Esophagus muscularis mucosa (tissue), 4 donors: ENCODE measurements around the gene PNMT. TPM values are rescaled to one million over a fixed set of nuclear protein-coding genes. Genes with fewer than 3 reads are reported as not detected.
A peak's percentile ranks its signal among the peaks of the same experiment; 100 is the strongest.

Experiments used
- DNase-seq: peaks from one replicate; pipeline ENCODE4 v3.0.0-alpha.2; 2017; ENCODE audit errors: extremely low spot score
- H3K27ac ChIP-seq, 4 donors: fragments of 200-600 bp; sonication (generic); replicated peaks in 1 of 4; 1 replicate in 3 of 4; 2 replicates in 1 of 4; pipeline ENCODE4 v1.5.1; 2016 to 2019; ENCODE audit warnings: mild to moderate bottlenecking in 1 of 4
- H3K27me3 ChIP-seq, 4 donors: fragments of 200-600 bp; sonication (generic); one replicate each; pipeline versions ENCODE4 v1.5.1 to v1.6.0; 2016 to 2019
- H3K36me3 ChIP-seq, 4 donors: fragments of 200-600 bp; sonication (generic); one replicate each; pipeline ENCODE4 v1.5.1; 2016 to 2019
- H3K4me1 ChIP-seq, 4 donors: fragments of 200-600 bp; sonication (generic); one replicate each; pipeline ENCODE4 v1.5.1; 2016 to 2019
- H3K4me3 ChIP-seq, 4 donors: fragments of 200-600 bp; sonication (generic); 1 replicate in 2 of 4; 2 replicates in 2 of 4; pipeline ENCODE4 v1.5.1; 2016 to 2019; ENCODE audit warnings: mild to moderate bottlenecking in 4 of 4, moderate library complexity in 1 of 4
- H3K9me3 ChIP-seq, 4 donors: fragments of 200-600 bp; sonication (generic); 1 replicate in 3 of 4; 2 replicates in 1 of 4; pipeline ENCODE4 v1.5.1; 2016 to 2019
- CTCF ChIP-seq, 3 experiments: fragments of 200-600 bp in 2 of 3; fragments of 450-650 bp in 1 of 3; sonication (generic) in 2 of 3; IDR thresholded peaks; one replicate each; pipeline ENCODE4 v1.5.1; 2017 to 2019; ENCODE audit warnings: antibody characterized with exemption in 3 of 3, mild to moderate bottlenecking in 2 of 3, moderate library complexity in 1 of 3
- EP300 ChIP-seq: sonication (generic); formaldehyde crosslinking; IDR thresholded peaks from one replicate; pipeline ENCODE4 v1.6.1; 2017; ENCODE audit warnings: antibody characterized with exemption
- POLR2A ChIP-seq: fragments of 450-650 bp; IDR thresholded peaks from one replicate; pipeline ENCODE4 v1.6.1; 2017; ENCODE audit warnings: antibody characterized with exemption, moderate library complexity, mild to moderate bottlenecking, low read depth
- POLR2AphosphoS5 ChIP-seq, 2 donors: sonication (generic); formaldehyde crosslinking; IDR thresholded peaks; one replicate each; pipeline ENCODE4 v1.6.1; 2017; ENCODE audit warnings: antibody characterized with exemption in 2 of 2
- WGBS: methylation state at CpG from one replicate; pipeline ENCODE4 v1.1.5; 2018; 5-methylcytosine and 5-hydroxymethylcytosine counted together
- intact Hi-C: fragments of 100-400 bp; cut with DNase I; formaldehyde crosslinking; loops from one replicate; pipeline ENCODE4 v1.15.1; 2023
- total RNA-seq, 4 donors: library from RNA; depleted of rRNA; stranded (reverse); fragments of >200 nt; gene quantifications; one replicate each; pipeline versions ENCODE4 v1.1.0 to v1.2.1, GENCODE V29; 2016

PNMT gene
- total RNA-seq, 4 donors from 2014 or later = 9.4 to 14.3 (median 10.6) TPM

- no peaks in the 10 kb centered on the region for H3K27me3 ChIP-seq
- peak overlapping the region in 1 of 4 donors; percentile 8 for H3K4me3 ChIP-seq
- no peak for DNase-seq
- H3K9me3 ChIP-seq = no peaks in the 10 kb centered on the region
- peaks cover 0 to 38% (median 9%) of the 10 kb centered on the region in 4 donors for H3K36me3 ChIP-seq
- intact Hi-C loops = no loop called here
- H3K27ac ChIP-seq = peak overlapping the region; percentile 33 to 67 (median 59)
- 36% methylated on average over 13 of the region's 13 CpGs for WGBS
- TF ChIP-seq POLR2A = no peak
- no peak for TF ChIP-seq CTCF (IDR thresholded peaks at IDR 0.05)
- no peak for TF ChIP-seq EP300
- H3K4me1 ChIP-seq = peaks cover 32 to 50% (median 38%) of the 10 kb centered on the region in 4 donors
Observed at GRCh38 chr17:39677542-39678339, 9.5 kb downstream of the PNMT start.

GRCh38 chr17:39678340-39679116 lies 10.3 kb downstream of the PNMT start:
- H3K36me3 ChIP-seq = peaks cover 0 to 46% (median 17%) of the 10 kb centered on the region in 4 donors
- WGBS = 85% methylated on average over 11 of the region's 13 CpGs
- H3K4me3 ChIP-seq = no peak overlapping the region
- H3K27me3 ChIP-seq = no peaks in the 10 kb centered on the region
- TF ChIP-seq POLR2A = no peak
- no peak for TF ChIP-seq POLR2AphosphoS5 (IDR thresholded peaks at IDR 0.05)
- no peak for TF ChIP-seq EP300
- no peak for TF ChIP-seq CTCF (IDR thresholded peaks at IDR 0.05)
- intact Hi-C loops = no loop called here
- no peak for DNase-seq
- H3K9me3 ChIP-seq = no peaks in the 10 kb centered on the region
- peak overlapping the region; percentile 33 to 67 (median 59) for H3K27ac ChIP-seq
- peaks cover 32 to 50% (median 38%) of the 10 kb centered on the region in 4 donors for H3K4me1 ChIP-seq

- Histone ChIP-seq H3K9me3 (no peaks in the 10 kb centered on the region), H3K4me3 (no peak overlapping the region), H3K27me3 (no peaks in the 10 kb centered on the region), H3K4me1 (peaks cover 32 to 46% (median 37%) of the 10 kb centered on the region in 4 donors), H3K27ac (no peak overlapping the region), H3K36me3 (peaks cover 0 to 56% (median 27%) of the 10 kb centered on the region in 4 donors)
- no peak for DNase-seq
- intact Hi-C loops = no loop called here
- TF ChIP-seq POLR2A = no peak
- TF ChIP-seq EP300 = no peak
- TF ChIP-seq POLR2AphosphoS5 (IDR thresholded peaks at IDR 0.05) = no peak
- TF ChIP-seq CTCF (IDR thresholded peaks at IDR 0.05) = no peak
- 83% methylated on average over 10 of the region's 12 CpGs for WGBS
Observed at GRCh38 chr17:39679521-39680192, 11.4 kb downstream of the PNMT start.

GRCh38 chr17:39683295-39683939 lies 15.2 kb downstream of the PNMT start:
- no peak for TF ChIP-seq EP300
- no peak for TF ChIP-seq POLR2AphosphoS5 (IDR thresholded peaks at IDR 0.05)
- TF ChIP-seq POLR2A = no peak
- no peak for TF ChIP-seq CTCF (IDR thresholded peaks at IDR 0.05)
- H3K4me3 ChIP-seq = no peak overlapping the region
- no peaks in the 10 kb centered on the region for H3K27me3 ChIP-seq
- no peak for DNase-seq
- WGBS = 94% methylated on average over 9 of the region's 9 CpGs
- no peaks in the 10 kb centered on the region for H3K9me3 ChIP-seq
- peaks cover 9 to 17% (median 15%) of the 10 kb centered on the region in 4 donors for H3K4me1 ChIP-seq
- H3K27ac ChIP-seq = no peak overlapping the region
- intact Hi-C loops = no loop called here
- H3K36me3 ChIP-seq = peaks cover 0 to 62% (median 34%) of the 10 kb centered on the region in 4 donors
